ENCODE data around the gene EFNA5.

DNA sequence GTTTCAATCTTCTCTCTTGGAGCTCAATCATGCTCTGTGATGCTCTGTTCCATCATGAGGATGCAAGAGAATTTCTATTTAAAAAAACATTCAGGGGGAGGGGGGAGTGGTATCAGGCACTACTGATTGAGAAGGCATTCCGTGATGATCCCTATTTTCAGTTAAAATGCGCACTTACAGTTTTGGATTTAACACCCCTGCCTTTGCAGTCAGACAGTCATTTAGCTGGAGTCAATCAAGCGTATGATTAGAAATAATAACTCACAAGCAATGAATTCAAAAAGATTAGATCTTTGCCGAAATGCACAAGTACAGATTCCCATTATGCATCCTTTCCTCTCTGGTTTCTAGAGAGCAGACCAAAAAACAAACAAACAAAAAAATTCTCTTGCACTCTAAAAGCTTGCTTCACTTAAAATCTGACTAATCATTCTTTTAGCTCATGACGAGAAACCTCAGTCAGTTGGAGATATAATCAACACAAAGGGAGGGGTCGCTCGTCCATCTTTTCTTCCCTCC is 55.4 kb downstream of the EFNA5 start:
- no peak for TF ChIP-seq CTCF (IDR thresholded peaks at IDR 0.05; ENCODE audit: low read depth, low read length)
- TF ChIP-seq POLR2A (IDR thresholded peaks at IDR 0.05; ENCODE audit: extremely low read depth, insufficient read length): no peak

All from NB4 (cell line).